BLaER1 (cell line): ENCODE data around the gene ZNF316.

Experiments
- H3K27ac ChIP-seq: shearing (Covaris generic); formaldehyde crosslinking; 2 replicates; pipeline ENCODE4 v1.8.1; 2022
- H3K27me3 ChIP-seq: shearing (Covaris generic); formaldehyde crosslinking; 2 replicates; pipeline ENCODE4 v1.8.1; 2022
- H3K36me3 ChIP-seq: shearing (Covaris generic); formaldehyde crosslinking; 2 replicates; pipeline ENCODE4 v1.8.1; 2022
- H3K4me1 ChIP-seq: shearing (Covaris generic); formaldehyde crosslinking; 2 replicates; pipeline ENCODE4 v1.8.1; 2022
- H3K4me2 ChIP-seq: shearing (Covaris generic); formaldehyde crosslinking; 2 replicates; pipeline ENCODE4 v1.8.1; 2022
- H3K4me3 ChIP-seq: shearing (Covaris generic); formaldehyde crosslinking; 2 replicates; pipeline ENCODE4 v1.8.1; 2022
- H3K9ac ChIP-seq: shearing (Covaris generic); formaldehyde crosslinking; 2 replicates; pipeline ENCODE4 v1.8.1; 2022
- H3K9me3 ChIP-seq: shearing (Covaris generic); formaldehyde crosslinking; 2 replicates; pipeline ENCODE4 v1.8.1; 2022
- H4K20me1 ChIP-seq: shearing (Covaris generic); formaldehyde crosslinking; 2 replicates; pipeline ENCODE4 v1.8.1; 2022
- Cebpa-rat ChIP-seq: shearing (Covaris generic); IDR thresholded peaks from 2 replicates; pipeline ENCODE4 v1.8.1; 2022

Gene ZNF316

DNA sequence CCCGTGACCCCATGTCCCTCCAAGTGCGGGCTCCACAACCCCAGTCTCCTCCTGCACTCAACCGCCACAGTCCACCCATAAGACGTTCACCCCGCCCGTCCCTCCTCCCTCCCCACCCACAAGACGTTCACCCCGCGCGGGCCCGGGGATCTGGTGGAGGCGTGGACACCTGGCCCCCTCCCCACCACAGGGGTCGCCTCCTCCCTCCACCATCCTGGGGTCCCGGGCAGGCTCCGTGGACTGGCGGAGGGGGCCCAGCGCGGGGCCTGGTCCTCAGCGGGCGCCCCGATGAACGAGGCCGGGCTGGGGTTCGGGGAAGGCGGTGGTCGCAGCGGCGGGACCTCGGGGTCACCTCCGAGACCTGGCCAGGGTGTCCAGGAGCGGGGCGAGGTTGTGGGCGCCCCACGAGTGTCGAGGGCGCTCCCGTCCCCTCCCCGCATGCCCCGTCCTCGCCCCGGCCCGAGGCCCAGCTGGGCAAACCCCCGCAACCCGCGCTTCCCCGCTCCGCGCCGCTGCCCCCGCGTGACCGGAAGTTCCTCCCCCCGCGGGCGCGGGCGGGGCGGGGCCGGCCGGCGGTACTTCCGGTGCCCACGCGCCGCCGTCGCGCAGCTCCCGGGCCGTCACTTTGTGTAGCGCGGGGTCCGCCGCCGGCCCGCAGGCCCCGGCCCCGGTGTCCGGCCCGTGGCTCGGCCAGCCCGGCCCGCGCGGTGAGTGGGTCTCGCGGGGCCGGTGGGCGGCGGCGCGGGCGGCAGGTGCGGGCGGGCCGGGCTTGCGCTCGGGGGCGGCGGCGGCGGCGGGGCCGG lies at the start of gene ZNF316:
Gene ZNF316 (plus strand): TSS at position 578 of the 803 bp plus-strand sequence. CDS start 5,092 bp downstream, outside the sequence.
- H4K20me1 ChIP-seq, result peaks cover 42% of the 10 kb centered on the region
- peak within 1 kb of the TSS; percentile 92 for H3K4me3 ChIP-seq
- TF ChIP-seq Cebpa-rat, result no peak
- peak within 1 kb of the TSS; percentile 96 for H3K27ac ChIP-seq
- H3K36me3 ChIP-seq, result peaks cover 36% of the 10 kb centered on the region
- H3K9ac ChIP-seq, result peak within 1 kb of the TSS; percentile 91
- peak within 1 kb of the TSS; percentile 95 for H3K4me2 ChIP-seq
- no peaks in the 10 kb centered on the region for H3K9me3 ChIP-seq
- H3K27me3 ChIP-seq, result no peaks in the 10 kb centered on the region
- H3K4me1 ChIP-seq, result peaks cover 69% of the 10 kb centered on the region

- H3K4me1 ChIP-seq, result peaks cover 19% of the 10 kb centered on the region
- peaks cover 61% of the 10 kb centered on the region for H3K36me3 ChIP-seq
- H3K27ac ChIP-seq, result no peak overlapping the region
- H3K9me3 ChIP-seq, result no peaks in the 10 kb centered on the region
- H3K27me3 ChIP-seq, result no peaks in the 10 kb centered on the region
- no peak overlapping the region for H3K4me2 ChIP-seq
- no peak overlapping the region for H3K4me3 ChIP-seq
- H4K20me1 ChIP-seq, result peaks cover 29% of the 10 kb centered on the region
- no peak for TF ChIP-seq Cebpa-rat
- H3K9ac ChIP-seq, result no peak overlapping the region
Measured at GRCh38 chr7:6588566-6588965, 48.6 kb upstream of the ZNF316 start.

GRCh38 chr7:6589151-6589828 lies 47.8 kb upstream of the ZNF316 start:
- Histone ChIP-seq H3K4me3 (peak overlapping the region; percentile 87), H3K27ac (peak overlapping the region; percentile 91; the same call in 1 of the 2 replicates), H3K9me3 (no peaks in the 10 kb centered on the region), H3K4me2 (peak overlapping the region; percentile 82), H3K9ac (peak overlapping the region; percentile 88), H3K36me3 (peaks cover 65% of the 10 kb centered on the region), H3K4me1 (peaks cover 19% of the 10 kb centered on the region), H3K27me3 (no peaks in the 10 kb centered on the region), H4K20me1 (peaks cover 33% of the 10 kb centered on the region)
- no peak for TF ChIP-seq Cebpa-rat

DNA sequence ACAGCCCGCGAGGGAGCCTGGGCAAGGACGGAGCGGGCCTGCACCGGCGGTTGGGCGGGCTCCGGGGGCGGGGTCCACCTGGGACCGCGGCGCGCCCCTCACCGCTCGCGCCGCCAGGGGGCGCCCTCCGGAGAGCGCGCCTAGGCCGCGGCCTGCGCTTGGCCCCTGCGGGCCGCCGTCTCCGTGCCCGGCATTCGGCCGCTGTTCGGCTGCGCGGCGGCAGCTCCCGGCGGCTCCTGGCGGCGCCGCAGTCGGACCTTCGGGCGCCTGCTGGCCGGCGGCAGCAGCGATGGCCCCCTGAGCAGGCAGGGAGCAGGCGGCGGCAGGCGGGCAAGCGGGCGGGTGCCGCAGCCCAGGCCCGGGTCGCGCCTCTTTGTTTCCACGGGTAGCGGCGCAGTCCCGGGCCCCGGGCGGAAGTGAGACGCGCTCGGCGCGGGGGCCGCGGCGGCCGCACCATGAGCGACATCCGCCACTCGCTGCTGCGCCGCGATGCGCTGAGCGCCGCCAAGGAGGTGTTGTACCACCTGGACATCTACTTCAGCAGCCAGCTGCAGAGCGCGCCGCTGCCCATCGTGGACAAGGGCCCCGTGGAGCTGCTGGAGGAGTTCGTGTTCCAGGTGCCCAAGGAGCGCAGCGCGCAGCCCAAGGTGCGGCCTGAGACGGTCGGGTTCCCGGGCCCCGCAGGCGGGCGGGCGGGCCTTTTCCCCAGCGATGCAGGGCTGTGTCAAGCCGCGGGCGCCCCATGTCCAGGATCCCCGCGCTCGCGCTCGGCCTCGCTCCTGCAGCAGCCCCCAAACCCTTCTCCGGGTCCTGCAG lies 47.1 kb upstream of the ZNF316 start, which contains the start of gene INTS15:
Gene INTS15 (plus strand): TSS at position 193 of the 816 bp plus-strand sequence. CDS start 263 bp downstream, at position 456.
- H3K36me3 ChIP-seq, result peaks cover 66% of the 10 kb centered on the region
- H3K9me3 ChIP-seq, result no peaks in the 10 kb centered on the region
- TF ChIP-seq Cebpa-rat, result no peak
- H4K20me1 ChIP-seq, result peaks cover 41% of the 10 kb centered on the region
- peak within 1 kb of the TSS; percentile 87 for H3K4me3 ChIP-seq
- peak within 1 kb of the TSS; percentile 88 for H3K9ac ChIP-seq
- H3K4me1 ChIP-seq, result peaks cover 19% of the 10 kb centered on the region
- no peaks in the 10 kb centered on the region for H3K27me3 ChIP-seq
- peak within 1 kb of the TSS; percentile 91 for H3K27ac ChIP-seq
- peak within 1 kb of the TSS; percentile 85 for H3K4me2 ChIP-seq

GRCh38 chr7:6590645-6591110 lies 46.4 kb upstream of the ZNF316 start:
- peaks cover 66% of the 10 kb centered on the region for H3K36me3 ChIP-seq
- H3K4me3 ChIP-seq, result peak overlapping the region; percentile 87
- peaks cover 19% of the 10 kb centered on the region for H3K4me1 ChIP-seq
- H4K20me1 ChIP-seq, result peaks cover 47% of the 10 kb centered on the region
- H3K9ac ChIP-seq, result peak overlapping the region; percentile 88
- H3K27me3 ChIP-seq, result no peaks in the 10 kb centered on the region
- peak overlapping the region; percentile 91 for H3K27ac ChIP-seq
- no peak for TF ChIP-seq Cebpa-rat
- H3K9me3 ChIP-seq, result no peaks in the 10 kb centered on the region
- peak overlapping the region; percentile 85 for H3K4me2 ChIP-seq

DNA sequence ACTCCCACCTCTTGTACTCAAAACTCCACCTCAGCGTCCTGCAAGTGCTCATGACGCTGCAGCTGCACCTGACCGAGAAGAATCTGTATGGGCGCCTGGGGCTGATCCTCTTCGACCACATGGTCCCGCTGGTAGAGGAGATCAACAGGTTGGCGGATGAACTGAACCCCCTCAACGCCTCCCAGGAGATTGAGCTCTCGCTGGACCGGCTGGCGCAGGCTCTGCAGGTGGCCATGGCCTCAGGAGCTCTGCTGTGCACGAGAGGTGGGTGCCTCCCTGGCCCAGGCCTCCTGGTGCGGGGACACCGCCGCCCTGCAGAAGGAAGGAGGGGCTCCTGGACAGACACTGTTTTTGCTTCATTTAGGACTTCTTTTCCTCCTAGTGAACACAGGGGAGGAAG lies 37.0 kb upstream of the ZNF316 start:
- no peak overlapping the region for H3K27ac ChIP-seq
- no peaks in the 10 kb centered on the region for H3K27me3 ChIP-seq
- no peak overlapping the region for H3K4me3 ChIP-seq
- no peaks in the 10 kb centered on the region for H3K4me1 ChIP-seq
- H3K9ac ChIP-seq, result no peak overlapping the region
- H4K20me1 ChIP-seq, result peaks cover 90% of the 10 kb centered on the region
- no peak overlapping the region for H3K4me2 ChIP-seq
- no peaks in the 10 kb centered on the region for H3K9me3 ChIP-seq
- H3K36me3 ChIP-seq, result peaks cover 100% of the 10 kb centered on the region
- no peak for TF ChIP-seq Cebpa-rat

- H3K9ac ChIP-seq, result no peak overlapping the region
- no peak overlapping the region for H3K4me3 ChIP-seq
- no peaks in the 10 kb centered on the region for H3K9me3 ChIP-seq
- no peak overlapping the region for H3K4me2 ChIP-seq
- no peak overlapping the region for H3K27ac ChIP-seq
- no peaks in the 10 kb centered on the region for H3K4me1 ChIP-seq
- TF ChIP-seq Cebpa-rat, result no peak
- H3K27me3 ChIP-seq, result no peaks in the 10 kb centered on the region
- peaks cover 99% of the 10 kb centered on the region for H3K36me3 ChIP-seq
- peaks cover 81% of the 10 kb centered on the region for H4K20me1 ChIP-seq
Measured at GRCh38 chr7:6604458-6604857, 32.7 kb upstream of the ZNF316 start.

DNA sequence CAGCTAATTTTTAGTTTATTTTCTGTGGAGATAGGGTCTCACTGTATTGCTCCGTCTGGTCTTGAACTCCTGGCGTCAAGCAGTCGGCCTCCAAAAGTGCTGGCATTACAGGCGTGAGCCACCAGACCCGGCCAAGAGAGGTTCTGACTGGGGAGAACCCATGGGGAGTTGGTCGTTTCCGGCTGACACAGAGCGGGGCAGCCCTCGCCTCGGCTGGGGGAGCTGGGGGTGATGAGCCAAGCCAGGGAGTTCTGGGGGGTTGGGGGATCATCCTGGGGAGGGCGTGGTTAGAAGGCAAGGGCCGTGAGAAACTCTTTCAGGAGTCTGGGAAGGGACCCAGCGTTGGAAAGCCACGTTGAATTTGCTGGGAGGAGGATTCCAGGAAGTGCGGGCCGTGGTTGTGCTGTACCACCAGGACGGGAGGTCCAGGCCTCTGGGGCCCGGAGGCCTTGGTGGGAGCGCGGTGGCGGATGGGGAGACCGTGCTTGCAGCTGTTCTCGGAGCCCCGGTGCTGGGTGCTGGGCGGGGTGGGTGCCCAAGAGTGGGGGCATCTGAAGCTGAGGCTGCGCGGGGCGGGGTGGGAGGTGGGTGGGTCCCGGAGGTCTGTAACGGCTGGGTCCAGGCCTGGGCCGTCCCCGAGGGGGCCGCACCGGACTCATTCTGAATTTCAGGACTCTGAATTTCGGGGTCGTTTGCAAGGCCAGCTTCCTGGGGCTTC lies 30.1 kb upstream of the ZNF316 start:
- Histone ChIP-seq H3K27me3 (no peaks in the 10 kb centered on the region), H3K4me3 (no peak overlapping the region), H4K20me1 (peaks cover 61% of the 10 kb centered on the region), H3K36me3 (peaks cover 85% of the 10 kb centered on the region), H3K9me3 (no peaks in the 10 kb centered on the region), H3K27ac (no peak overlapping the region), H3K4me2 (no peak overlapping the region), H3K4me1 (peaks cover 9% of the 10 kb centered on the region), H3K9ac (no peak overlapping the region)
- no peak for TF ChIP-seq Cebpa-rat

DNA sequence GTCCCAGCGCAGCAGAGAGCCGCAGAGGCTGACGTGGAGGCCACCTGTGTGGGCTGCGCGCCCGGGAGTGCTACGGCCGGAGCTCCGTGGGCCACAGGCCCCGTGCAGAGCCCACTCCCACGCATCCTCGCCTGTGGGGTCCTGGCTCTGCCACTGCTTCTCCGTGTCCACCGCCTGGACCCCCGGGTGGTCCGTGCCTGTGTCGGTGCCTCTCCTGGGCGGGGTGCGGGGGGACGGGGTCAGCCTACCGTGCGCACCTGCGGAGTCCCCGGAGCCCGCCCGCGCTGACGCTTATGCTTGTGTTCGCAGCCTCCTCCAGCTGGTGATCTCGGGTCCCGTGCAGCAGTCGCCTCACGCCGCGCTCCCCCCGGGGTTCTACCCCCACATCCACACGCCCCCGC lies 29.5 kb upstream of the ZNF316 start:
- Histone ChIP-seq H3K4me1 (peaks cover 11% of the 10 kb centered on the region), H4K20me1 (peaks cover 54% of the 10 kb centered on the region)

More for the DNA sequence above, 29.5 kb upstream of the ZNF316 start:
- H3K4me3 ChIP-seq, result no peak overlapping the region
- H3K36me3 ChIP-seq, result peaks cover 79% of the 10 kb centered on the region
- H3K9ac ChIP-seq, result no peak overlapping the region
- TF ChIP-seq Cebpa-rat, result no peak
- H3K9me3 ChIP-seq, result no peaks in the 10 kb centered on the region
- H3K4me2 ChIP-seq, result no peak overlapping the region
- no peak overlapping the region for H3K27ac ChIP-seq
- H3K27me3 ChIP-seq, result peaks cover 3% of the 10 kb centered on the region; the same call in 1 of the 2 replicates
